HG03175 (cell line): Measurements from ENCODE around the gene PRM2.

ENCODE experiments used
- ATAC-seq: cut with Tn5 transposase; IDR thresholded peaks from one replicate; pipeline ENCODE4 v1.9.1; 2021; ENCODE audit warnings: mild to moderate bottlenecking, moderate library complexity; ENCODE audit not compliant: unreplicated experiment

PRM2 gene

GRCh38 chr16:11232852-11233726 is 43.2 kb downstream of the PRM2 start:
- peak; percentile 57 for ATAC-seq

- no peak for ATAC-seq
These were observed 43.9 kb downstream of the PRM2 start for GRCh38 chr16:11232302-11232851.

- ATAC-seq: no peak
These were observed 44.8 kb downstream of the PRM2 start for GRCh38 chr16:11231367-11231970.

GRCh38 chr16:11229906-11230305 is 46.4 kb downstream of the PRM2 start:
- ATAC-seq: no peak

- ATAC-seq: no peak
These were observed 46.8 kb downstream of the PRM2 start for GRCh38 chr16:11229432-11229831.

- no peak for ATAC-seq
These were observed 50.4 kb downstream of the PRM2 start for GRCh38 chr16:11225677-11226549.
